NT2/D1 (cell line): Measurements from ENCODE around the gene PAPOLB.

ENCODE experiments used
- SUZ12 ChIP-seq: IDR thresholded peaks from 2 replicates; pipeline ENCODE4 v1.6.1; 2011; ENCODE audit not compliant: insufficient read length, insufficient read depth; ENCODE audit errors: extremely low read depth
- YY1 ChIP-seq: IDR thresholded peaks from 2 replicates; pipeline ENCODE4 v1.6.1; 2011; ENCODE audit not compliant: insufficient read length, insufficient read depth
- ZNF274 ChIP-seq: IDR thresholded peaks from 2 replicates; pipeline ENCODE4 v1.6.1; 2011; ENCODE audit warnings: mild to moderate bottlenecking, low read depth, low read length

GRCh38 chr7:4875391-4875790, 13.6 kb upstream of the PAPOLB start:
- no peak for TF ChIP-seq YY1
- TF ChIP-seq ZNF274, result no peak
- TF ChIP-seq SUZ12, result no peak
